Measurements from ENCODE around the gene LEUTX. TPM values are rescaled to one million over a fixed set of nuclear protein-coding genes. Genes with fewer than 3 reads are reported as not detected.
"Not testable (repeated sequence)": the region's sequence is repeated elsewhere in the genome, so short reads cannot be mapped to it uniquely, and the experiment has no call there.

Gene LEUTX
- polyA plus RNA-seq, 1 donor = not detected

DNA sequence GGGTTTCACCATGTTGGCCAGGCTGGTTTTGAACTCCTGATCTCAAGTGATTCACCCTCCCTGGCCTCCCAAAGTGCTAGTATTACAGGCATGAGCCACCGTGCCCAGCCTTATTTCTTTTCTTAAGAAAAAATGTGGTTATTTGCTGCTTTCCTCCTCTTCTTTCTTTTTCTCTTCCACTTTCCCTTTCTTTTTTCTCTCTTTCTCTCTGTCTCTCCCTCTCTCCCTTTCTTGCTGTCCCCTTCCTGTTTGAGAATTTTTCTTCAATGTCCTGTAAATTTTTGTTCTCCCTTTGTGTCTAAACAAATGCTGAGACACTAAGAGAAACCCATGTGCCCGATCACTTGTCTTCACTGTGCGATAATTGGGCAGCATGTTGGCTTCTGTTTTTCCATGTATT lies 2.2 kb downstream of the LEUTX start:
- DNase-seq = no peak

- no peak for DNase-seq
Measured at GRCh38 chr19:39788244-39788643, 9.6 kb downstream of the LEUTX start.

- DNase-seq = peak; percentile 84
Measured at GRCh38 chr19:39792999-39793546, 14.4 kb downstream of the LEUTX start.

- no peak for DNase-seq
Measured at GRCh38 chr19:39795001-39795400, 16.3 kb downstream of the LEUTX start.

- no peak for DNase-seq
Measured at GRCh38 chr19:39796000-39796498, 17.4 kb downstream of the LEUTX start.

DNA sequence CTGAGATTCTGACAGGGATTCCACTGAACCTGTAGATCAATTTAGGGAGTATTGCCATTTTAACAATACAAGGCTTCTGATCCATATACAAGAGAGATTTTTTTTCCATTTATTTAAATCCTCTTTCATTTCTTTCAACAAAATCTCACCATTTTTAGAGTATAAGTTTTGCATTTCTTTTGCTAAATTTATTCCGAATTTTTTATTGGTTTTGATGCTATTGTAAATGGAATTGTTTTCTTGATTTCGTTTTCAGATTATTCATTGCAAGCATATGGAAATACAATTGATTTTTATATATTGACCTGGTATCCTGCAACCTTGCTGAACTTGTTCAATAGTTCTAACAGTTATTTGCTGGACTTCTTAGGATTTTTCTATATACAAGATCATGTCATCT lies 18.4 kb downstream of the LEUTX start:
- DNase-seq = no peak

- DNase-seq = peak; percentile 35
Measured at GRCh38 chr19:39802958-39803357, 24.3 kb downstream of the LEUTX start.

GRCh38 chr19:39805104-39805503 lies 26.4 kb downstream of the LEUTX start:
- DNase-seq = no peak

GRCh38 chr19:39807846-39808364 lies 29.3 kb downstream of the LEUTX start:
- no peak for DNase-seq

DNA sequence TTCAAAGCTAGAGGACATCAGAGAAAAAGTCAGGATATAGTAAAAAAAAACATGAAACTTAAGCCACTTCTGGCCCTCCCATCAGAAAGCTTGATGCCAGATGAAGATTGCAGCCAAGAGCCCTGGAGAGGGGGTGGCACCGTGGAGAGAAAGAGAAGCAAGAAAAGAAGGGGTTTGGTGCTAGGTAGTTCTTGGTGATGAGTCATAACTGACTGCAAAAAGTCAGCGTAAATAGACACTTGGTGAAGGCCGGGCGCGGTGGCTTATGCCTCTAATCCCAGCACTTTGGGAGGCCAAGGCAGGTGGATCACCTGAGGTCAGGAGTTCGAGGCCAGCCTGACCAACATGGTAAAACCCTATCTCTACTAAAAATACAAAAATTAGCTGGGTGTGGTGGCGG lies 30.0 kb downstream of the LEUTX start:
- not testable (repeated sequence) for DNase-seq

DNA sequence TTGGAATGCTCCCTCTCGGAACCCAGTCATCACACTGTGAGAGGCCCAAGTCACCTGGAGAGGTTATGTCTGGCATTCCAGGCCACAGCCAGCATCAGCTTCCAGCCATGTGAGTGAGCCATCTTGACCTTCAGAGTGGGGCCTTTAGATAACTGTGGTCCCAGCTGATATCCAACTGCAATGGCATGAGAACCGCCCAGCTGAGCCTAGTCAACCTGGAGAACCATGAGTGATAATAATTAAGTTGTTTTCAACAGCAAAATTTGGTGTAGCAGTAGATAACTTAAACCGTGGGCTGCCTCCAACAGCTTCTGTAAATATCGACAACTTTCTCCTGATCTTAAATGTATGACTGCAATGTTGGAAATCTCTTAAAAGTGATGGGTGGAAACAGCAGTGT lies 30.7 kb downstream of the LEUTX start:
- no peak for DNase-seq

- no peak for DNase-seq
Measured at GRCh38 chr19:39810424-39810823, 31.8 kb downstream of the LEUTX start.

- DNase-seq = no peak
Measured at GRCh38 chr19:39811064-39811463, 32.4 kb downstream of the LEUTX start.

GRCh38 chr19:39813264-39813993 lies 34.8 kb downstream of the LEUTX start:
- peak; percentile 39 for DNase-seq

- not testable (repeated sequence) for DNase-seq
Measured at GRCh38 chr19:39814111-39814510, 35.5 kb downstream of the LEUTX start.

GRCh38 chr19:39814595-39814994 lies 35.9 kb downstream of the LEUTX start:
- no peak for DNase-seq

- no peak for DNase-seq
Measured at GRCh38 chr19:39816287-39817048, 37.8 kb downstream of the LEUTX start.

GRCh38 chr19:39817888-39818561 lies 39.4 kb downstream of the LEUTX start:
- DNase-seq = no peak

- DNase-seq = no peak
Measured at GRCh38 chr19:39818626-39819097, 40.0 kb downstream of the LEUTX start.

- DNase-seq = no peak
Measured at GRCh38 chr19:39819786-39820185, 41.1 kb downstream of the LEUTX start.

- DNase-seq = no peak
Measured at GRCh38 chr19:39820696-39821095, 42.0 kb downstream of the LEUTX start.

- DNase-seq = no peak
Measured at GRCh38 chr19:39823686-39824085, 45.0 kb downstream of the LEUTX start.
